Immature natural killer cell (primary cell): ENCODE data around the gene SPOCK3. TPM values are rescaled to one million over a fixed set of nuclear protein-coding genes. Genes with fewer than 3 reads are reported as not detected.

Experiments used
- DNase-seq, 3 donors: peaks; one replicate each; pipeline ENCODE4 v3.0.0; 2022; ENCODE audit warnings: mixed read lengths in 1 of 3
- H3K27ac Mint-ChIP-seq, 6 donors: one replicate each; pipeline ENCODE4 v1.8.0; 2020; ENCODE audit warnings: mixed read lengths in 6 of 6, mild to moderate bottlenecking in 5 of 6, inconsistent platforms in 4 of 6, moderate library complexity in 3 of 6
- H3K27me3 Mint-ChIP-seq, 3 donors: one replicate each; pipeline ENCODE4 v1.8.0; 2020 to 2021; ENCODE audit warnings: low read depth in 3 of 3, mild to moderate bottlenecking in 3 of 3, mixed read lengths in 3 of 3, moderate library complexity in 3 of 3, inconsistent platforms in 1 of 3
- H3K36me3 Mint-ChIP-seq, 3 donors: one replicate each; pipeline ENCODE4 v1.8.0; 2020; ENCODE audit warnings: mixed read lengths in 3 of 3, inconsistent platforms in 2 of 3, mild to moderate bottlenecking in 2 of 3
- H3K4me1 Mint-ChIP-seq, 2 donors: one replicate each; pipeline ENCODE4 v1.8.0; 2020; ENCODE audit warnings: inconsistent platforms in 2 of 2, mild to moderate bottlenecking in 2 of 2, mixed read lengths in 2 of 2, moderate library complexity in 1 of 2
- H3K4me3 Mint-ChIP-seq, 5 donors: one replicate each; pipeline ENCODE4 v1.8.0; 2020; ENCODE audit warnings: mild to moderate bottlenecking in 5 of 5, mixed read lengths in 5 of 5, inconsistent platforms in 3 of 5, moderate library complexity in 3 of 5
- H3K9me3 Mint-ChIP-seq, 6 donors: one replicate each; pipeline ENCODE4 v1.8.0; 2020; ENCODE audit warnings: mild to moderate bottlenecking in 6 of 6, mixed read lengths in 6 of 6, inconsistent platforms in 4 of 6, moderate library complexity in 3 of 6
- polyA plus RNA-seq, 3 donors: library from polyadenylated mRNA; unstranded; fragments of 300-500 nt; fragmentation: Illumina TruSeq; gene quantifications; one replicate each; pipeline ENCODE4 v1.2.3, GENCODE V29; 2021

Gene SPOCK3
- polyA plus RNA-seq, 3 donors from 2014 or later = not detected

DNA sequence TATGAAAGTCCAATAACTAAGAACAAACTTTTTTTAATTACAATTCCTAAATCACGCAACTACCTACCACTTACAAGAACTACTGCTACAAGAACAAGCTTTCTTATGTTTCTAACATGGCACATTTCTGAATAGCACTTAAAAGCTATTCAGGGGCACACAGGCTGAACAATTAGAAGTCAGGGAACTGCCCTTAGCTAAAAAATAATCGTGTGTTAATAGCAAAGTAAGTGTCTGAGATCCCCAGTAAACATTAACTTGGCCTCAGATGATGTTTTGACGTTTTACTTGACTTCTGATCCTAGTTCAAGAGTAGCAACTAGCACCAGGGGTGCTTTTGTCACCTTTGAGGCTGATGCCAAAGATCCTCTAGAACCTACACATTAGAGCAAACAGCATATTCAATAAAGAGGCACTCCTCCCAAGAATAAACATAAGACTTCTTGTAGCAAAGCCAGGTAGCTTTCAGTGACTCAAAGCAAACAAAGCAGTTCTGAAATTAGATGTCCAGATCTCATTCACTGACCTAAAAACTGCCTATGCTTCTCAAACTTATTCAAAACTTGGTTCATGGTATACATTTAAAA is 16.2 kb downstream of the SPOCK3 start:
- Mint-ChIP-seq H3K27me3 (peaks cover 0 to 1% (median 0%) of the 10 kb centered on the region in 3 donors), H3K4me1 (no peaks in the 10 kb centered on the region), H3K36me3 (no peaks in the 10 kb centered on the region), H3K9me3 (peaks cover 3 to 14% (median 5%) of the 10 kb centered on the region in 6 donors), H3K4me3 (no peak overlapping the region), H3K27ac (no peak overlapping the region)
- DNase-seq = no peak

DNA sequence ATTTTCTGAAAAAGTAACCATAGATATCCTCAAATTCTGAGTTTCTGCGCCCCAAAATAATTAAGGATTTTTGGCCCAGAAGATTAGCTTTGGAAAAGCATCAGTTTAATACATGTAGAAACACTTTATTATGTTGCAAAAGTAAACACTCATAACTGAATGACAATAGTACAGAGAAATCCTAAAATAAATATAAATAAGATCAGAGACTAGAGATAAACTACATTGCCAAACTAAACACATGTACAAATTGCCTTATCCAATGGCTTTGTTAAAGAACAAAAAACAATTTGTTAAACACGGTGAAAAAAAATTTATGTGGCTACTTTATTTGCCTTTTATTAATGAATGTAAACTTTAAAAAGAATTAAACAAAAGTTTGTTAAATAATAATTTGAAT is 17.5 kb downstream of the SPOCK3 start:
- Mint-ChIP-seq H3K9me3 (peaks cover 3 to 14% (median 5%) of the 10 kb centered on the region in 6 donors), H3K27me3 (peaks cover 0 to 1% (median 0%) of the 10 kb centered on the region in 3 donors), H3K4me1 (no peaks in the 10 kb centered on the region), H3K4me3 (no peak overlapping the region), H3K27ac (no peak overlapping the region), H3K36me3 (no peaks in the 10 kb centered on the region)
- no peak for DNase-seq

DNA sequence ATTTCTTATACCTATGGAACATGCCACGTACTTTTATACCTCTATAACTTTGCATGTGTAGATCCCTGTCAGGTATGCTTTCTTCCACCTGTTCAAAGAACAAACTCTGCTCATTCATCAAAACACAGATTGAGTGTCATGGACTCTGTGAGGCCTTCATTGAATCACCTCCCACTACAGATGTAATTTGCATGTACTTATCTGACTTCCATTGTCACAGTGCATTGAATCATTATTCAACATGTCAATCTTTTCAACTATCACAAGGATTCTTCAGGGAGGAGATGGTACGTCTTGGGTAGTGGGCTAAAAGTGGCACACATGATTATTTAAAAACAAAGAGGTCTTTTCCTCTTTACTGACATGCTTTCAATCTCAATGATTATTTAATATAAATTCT is 24.1 kb downstream of the SPOCK3 start:
- no peak overlapping the region for H3K4me3 Mint-ChIP-seq
- H3K27me3 Mint-ChIP-seq = no peaks in the 10 kb centered on the region
- peaks cover 0 to 15% (median 9%) of the 10 kb centered on the region in 6 donors for H3K9me3 Mint-ChIP-seq
- H3K36me3 Mint-ChIP-seq = no peaks in the 10 kb centered on the region
- H3K27ac Mint-ChIP-seq = no peak overlapping the region
- no peak for DNase-seq
- no peaks in the 10 kb centered on the region for H3K4me1 Mint-ChIP-seq

DNA sequence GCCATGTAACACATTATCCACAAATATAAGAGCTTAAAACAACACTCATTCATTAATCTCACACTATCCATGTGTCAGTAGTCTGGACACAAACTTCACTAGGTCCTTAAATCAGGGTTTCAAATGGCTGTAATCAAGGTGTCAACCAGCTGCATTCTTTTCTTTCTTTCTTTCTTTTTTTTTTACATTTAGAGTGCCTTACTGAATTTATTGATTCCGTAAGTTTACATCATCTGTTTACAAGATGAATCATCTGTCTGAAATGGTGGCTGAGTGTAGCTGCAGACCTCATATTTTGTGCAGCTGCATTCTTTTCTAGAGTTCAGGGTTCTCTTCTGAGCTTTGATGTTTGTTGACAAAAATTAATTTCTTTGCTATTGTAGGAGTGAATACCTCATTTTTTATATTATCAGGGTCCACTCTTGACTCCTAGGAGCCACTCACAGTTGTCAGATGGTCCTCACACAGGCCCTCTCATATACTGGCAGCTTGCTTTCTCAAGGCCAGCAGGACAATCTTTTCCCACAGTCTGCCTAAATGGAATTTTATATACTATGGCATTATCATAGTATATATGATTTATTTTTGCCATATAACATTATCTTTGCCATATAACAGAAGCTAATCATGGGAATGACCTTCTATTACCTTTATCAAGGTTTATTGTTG is 37.8 kb downstream of the SPOCK3 start:
- no peak overlapping the region for H3K4me3 Mint-ChIP-seq
- H3K9me3 Mint-ChIP-seq = peaks cover 2 to 27% (median 14%) of the 10 kb centered on the region in 6 donors
- no peaks in the 10 kb centered on the region for H3K27me3 Mint-ChIP-seq
- no peak overlapping the region for H3K27ac Mint-ChIP-seq
- no peak for DNase-seq
- no peaks in the 10 kb centered on the region for H3K36me3 Mint-ChIP-seq
- H3K4me1 Mint-ChIP-seq = no peaks in the 10 kb centered on the region

DNA sequence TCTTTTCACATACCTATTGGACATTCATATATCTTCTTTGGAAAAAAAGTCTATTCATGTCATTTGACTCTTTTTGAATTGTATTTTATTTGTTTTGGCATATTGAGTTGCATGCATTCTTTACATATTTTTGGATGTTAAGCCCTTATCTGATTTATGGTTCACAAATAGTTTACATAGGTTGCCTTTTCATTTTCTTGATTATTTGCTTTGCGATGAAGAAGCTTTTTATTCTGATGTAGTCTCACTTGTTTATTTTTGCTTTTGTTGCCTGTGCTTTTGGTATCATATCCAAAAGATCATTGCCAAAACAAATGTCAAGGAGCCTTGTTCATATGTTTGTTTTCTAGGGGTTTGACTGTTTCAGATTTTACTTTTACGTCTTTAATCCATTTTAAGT is 43.9 kb downstream of the SPOCK3 start:
- H3K27me3 Mint-ChIP-seq = no peaks in the 10 kb centered on the region
- H3K4me1 Mint-ChIP-seq = no peaks in the 10 kb centered on the region
- peaks cover 0 to 4% (median 0%) of the 10 kb centered on the region in 3 donors for H3K36me3 Mint-ChIP-seq
- DNase-seq = no peak
- peaks cover 11 to 29% (median 22%) of the 10 kb centered on the region in 6 donors for H3K9me3 Mint-ChIP-seq
- H3K27ac Mint-ChIP-seq = no peak overlapping the region
- H3K4me3 Mint-ChIP-seq = no peak overlapping the region

DNA sequence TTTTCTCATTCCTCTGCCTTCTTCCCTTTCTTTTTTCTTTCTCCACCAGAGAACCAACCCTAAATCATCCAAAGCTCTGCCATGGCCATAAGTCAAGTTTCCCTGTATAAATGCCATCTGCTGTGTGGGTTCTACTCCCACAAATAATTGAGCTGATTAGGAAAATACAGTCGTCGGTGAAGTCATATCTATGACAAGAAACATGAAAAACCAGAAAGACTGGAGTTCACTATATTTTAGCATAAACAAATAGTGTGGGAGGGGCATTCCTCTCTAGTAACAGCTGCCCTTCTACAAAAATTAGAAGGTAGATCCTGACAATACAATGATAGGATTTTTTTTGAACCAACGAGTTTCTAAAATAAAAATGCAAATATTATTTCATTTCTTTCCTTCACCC is 48.8 kb downstream of the SPOCK3 start:
- no peaks in the 10 kb centered on the region for H3K27me3 Mint-ChIP-seq
- peaks cover 0 to 4% (median 0%) of the 10 kb centered on the region in 3 donors for H3K36me3 Mint-ChIP-seq
- H3K27ac Mint-ChIP-seq = no peak overlapping the region
- no peak for DNase-seq
- peaks cover 17 to 43% (median 26%) of the 10 kb centered on the region in 6 donors for H3K9me3 Mint-ChIP-seq
- H3K4me1 Mint-ChIP-seq = no peaks in the 10 kb centered on the region
- H3K4me3 Mint-ChIP-seq = no peak overlapping the region

DNA sequence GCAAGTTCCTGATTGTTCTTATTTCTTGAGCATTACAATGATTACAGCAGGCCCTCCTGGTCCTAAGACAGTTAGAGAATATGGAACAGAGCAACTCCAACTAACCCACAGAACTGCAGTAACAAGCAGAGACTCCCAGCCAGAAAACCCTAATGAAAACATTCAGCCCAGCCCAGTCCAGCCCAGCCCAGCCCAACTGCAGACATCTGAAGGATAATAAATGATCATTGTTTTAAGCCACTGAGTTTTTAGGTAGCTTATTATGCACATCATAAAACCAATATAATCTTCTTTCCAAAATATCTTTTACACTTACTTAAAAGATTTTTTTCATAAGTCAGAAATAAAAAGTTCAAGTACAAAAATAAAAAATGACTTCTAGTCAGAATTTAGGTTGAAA is 51.3 kb downstream of the SPOCK3 start:
- H3K4me1 Mint-ChIP-seq = no peaks in the 10 kb centered on the region
- H3K4me3 Mint-ChIP-seq = no peak overlapping the region
- H3K9me3 Mint-ChIP-seq = peaks cover 10 to 52% (median 23%) of the 10 kb centered on the region in 6 donors
- H3K27ac Mint-ChIP-seq = no peak overlapping the region
- DNase-seq = no peak
- peaks cover 0 to 4% (median 0%) of the 10 kb centered on the region in 3 donors for H3K36me3 Mint-ChIP-seq
- no peaks in the 10 kb centered on the region for H3K27me3 Mint-ChIP-seq

DNA sequence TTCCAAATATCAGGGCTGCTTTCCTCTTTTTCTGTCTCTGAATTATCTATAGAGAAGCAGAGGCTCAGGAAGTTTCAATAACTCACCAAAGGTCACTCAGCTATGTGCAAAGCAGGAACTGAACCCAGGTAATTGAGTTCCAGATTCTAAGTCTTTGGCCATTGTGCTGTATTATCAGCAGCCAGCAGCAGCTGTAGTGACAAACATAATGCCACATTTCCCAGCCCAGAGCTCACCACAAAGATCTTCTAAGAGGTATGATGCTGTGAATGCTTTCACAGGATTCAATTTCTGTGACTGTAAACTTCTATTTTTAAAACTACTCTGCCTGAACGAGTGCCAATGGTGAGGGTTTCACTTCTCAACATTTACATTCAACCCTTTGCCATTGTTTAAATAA is 56.4 kb downstream of the SPOCK3 start:
- no peaks in the 10 kb centered on the region for H3K4me1 Mint-ChIP-seq
- no peak overlapping the region for H3K4me3 Mint-ChIP-seq

DNA sequence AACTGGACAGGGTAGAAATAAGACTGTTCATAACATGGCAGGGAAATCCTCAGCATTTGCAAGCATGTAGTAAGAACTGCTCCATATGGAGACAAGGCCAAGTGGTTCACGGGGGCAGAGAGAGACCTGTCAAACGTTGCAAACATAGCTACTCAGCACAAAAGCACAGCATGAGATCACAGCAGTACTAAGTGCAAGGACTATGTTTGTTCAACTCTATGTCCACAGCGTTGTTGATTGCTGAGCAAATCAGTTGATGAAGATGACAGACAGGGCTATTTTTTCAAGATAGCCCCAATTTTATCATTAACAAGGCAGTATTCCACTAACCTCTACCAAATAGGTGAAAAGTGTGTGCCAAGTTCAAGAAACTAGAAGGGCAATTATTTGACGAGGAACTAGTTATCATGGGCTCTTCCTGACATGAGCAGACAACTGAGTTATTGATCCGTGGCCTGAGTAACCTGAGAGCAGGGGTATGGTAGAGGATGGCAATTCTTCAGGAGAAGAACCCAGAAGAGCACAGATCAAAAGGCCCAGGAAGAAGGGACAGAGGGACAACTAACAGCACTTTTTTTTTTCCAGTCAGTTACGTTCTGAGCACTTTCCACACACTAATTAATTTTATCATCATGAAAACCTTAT is 57.4 kb downstream of the SPOCK3 start:
- peaks cover 0 to 45% (median 14%) of the 10 kb centered on the region in 6 donors for H3K9me3 Mint-ChIP-seq
- H3K36me3 Mint-ChIP-seq = no peaks in the 10 kb centered on the region
- H3K4me3 Mint-ChIP-seq = no peak overlapping the region
- no peak overlapping the region for H3K27ac Mint-ChIP-seq
- no peaks in the 10 kb centered on the region for H3K27me3 Mint-ChIP-seq
- no peak for DNase-seq
- H3K4me1 Mint-ChIP-seq = no peaks in the 10 kb centered on the region

More for the DNA sequence above, 56.4 kb downstream of the SPOCK3 start:
- Mint-ChIP-seq H3K36me3 (no peaks in the 10 kb centered on the region), H3K27me3 (no peaks in the 10 kb centered on the region), H3K9me3 (peaks cover 3 to 54% (median 17%) of the 10 kb centered on the region in 6 donors), H3K27ac (no peak overlapping the region)
- no peak for DNase-seq

DNA sequence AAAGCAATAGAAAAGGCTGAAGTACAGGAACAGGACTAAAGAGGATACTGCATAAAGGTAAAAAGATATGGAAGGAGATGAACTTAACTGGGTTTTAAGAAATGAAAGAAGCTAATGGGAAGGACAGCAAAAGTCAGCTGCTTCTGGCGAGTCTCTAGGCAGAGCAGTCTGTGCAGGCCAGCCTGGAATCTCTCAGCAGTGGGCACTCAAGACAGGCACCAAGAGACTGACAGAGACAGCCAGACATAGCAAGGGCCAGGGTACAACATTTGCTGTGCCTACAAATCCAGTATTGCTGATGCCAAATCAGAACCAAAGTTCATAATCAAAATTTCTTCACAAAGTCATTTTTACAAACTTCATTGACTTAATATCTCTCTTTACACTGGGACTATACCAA is 62.4 kb downstream of the SPOCK3 start:
- Mint-ChIP-seq H3K36me3 (no peaks in the 10 kb centered on the region), H3K9me3 (peaks cover 2 to 50% (median 8%) of the 10 kb centered on the region in 6 donors), H3K27ac (no peak overlapping the region), H3K27me3 (no peaks in the 10 kb centered on the region), H3K4me3 (no peak overlapping the region), H3K4me1 (no peaks in the 10 kb centered on the region)
- no peak for DNase-seq

DNA sequence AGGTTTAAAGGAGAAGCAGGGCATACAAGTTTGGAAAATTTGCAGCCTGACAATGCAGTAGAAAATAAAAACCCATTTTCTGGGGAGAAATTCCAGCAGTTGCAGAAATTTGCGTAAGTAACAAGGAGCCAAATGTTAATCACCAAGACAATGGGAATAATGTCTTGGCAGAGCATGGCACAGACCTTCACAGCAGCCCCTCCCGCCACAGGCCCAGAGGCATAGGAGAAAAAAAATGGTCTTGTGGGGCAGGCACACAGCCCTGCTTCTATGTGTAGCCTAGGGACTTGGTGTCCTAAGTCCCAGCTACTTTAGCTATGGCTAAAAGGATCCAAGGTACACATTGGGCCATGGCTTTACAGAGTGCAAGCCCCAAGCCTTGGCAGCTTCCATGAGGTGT is 65.7 kb downstream of the SPOCK3 start:
- H3K4me3 Mint-ChIP-seq = no peak overlapping the region
- H3K4me1 Mint-ChIP-seq = no peaks in the 10 kb centered on the region
- DNase-seq = no peak
- H3K36me3 Mint-ChIP-seq = no peaks in the 10 kb centered on the region
- peaks cover 4 to 38% (median 8%) of the 10 kb centered on the region in 6 donors for H3K9me3 Mint-ChIP-seq
- H3K27ac Mint-ChIP-seq = no peak overlapping the region
- no peaks in the 10 kb centered on the region for H3K27me3 Mint-ChIP-seq

DNA sequence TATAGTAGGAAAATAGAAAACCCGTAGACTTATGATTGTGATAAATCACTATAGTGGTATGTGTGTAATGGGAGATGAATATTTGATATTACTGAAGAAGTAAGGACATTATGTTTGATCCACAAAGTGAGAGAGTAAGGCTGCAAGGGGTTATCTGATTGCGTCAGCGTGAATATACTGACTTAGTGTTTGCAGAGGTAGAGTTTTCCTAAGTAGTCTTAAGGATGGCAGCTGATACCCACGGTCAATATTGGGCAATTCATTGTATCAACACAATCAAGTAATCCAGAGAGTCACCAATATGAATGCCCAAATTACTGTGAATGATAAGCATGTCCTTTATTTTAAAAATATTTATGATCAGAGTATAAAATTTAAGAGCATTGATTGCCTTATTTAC is 83.7 kb downstream of the SPOCK3 start:
- no peaks in the 10 kb centered on the region for H3K36me3 Mint-ChIP-seq
- no peaks in the 10 kb centered on the region for H3K27me3 Mint-ChIP-seq
- no peaks in the 10 kb centered on the region for H3K4me1 Mint-ChIP-seq
- H3K9me3 Mint-ChIP-seq = peaks cover 12 to 47% (median 22%) of the 10 kb centered on the region in 6 donors
- no peak for DNase-seq
- no peak overlapping the region for H3K4me3 Mint-ChIP-seq
- no peak overlapping the region for H3K27ac Mint-ChIP-seq

DNA sequence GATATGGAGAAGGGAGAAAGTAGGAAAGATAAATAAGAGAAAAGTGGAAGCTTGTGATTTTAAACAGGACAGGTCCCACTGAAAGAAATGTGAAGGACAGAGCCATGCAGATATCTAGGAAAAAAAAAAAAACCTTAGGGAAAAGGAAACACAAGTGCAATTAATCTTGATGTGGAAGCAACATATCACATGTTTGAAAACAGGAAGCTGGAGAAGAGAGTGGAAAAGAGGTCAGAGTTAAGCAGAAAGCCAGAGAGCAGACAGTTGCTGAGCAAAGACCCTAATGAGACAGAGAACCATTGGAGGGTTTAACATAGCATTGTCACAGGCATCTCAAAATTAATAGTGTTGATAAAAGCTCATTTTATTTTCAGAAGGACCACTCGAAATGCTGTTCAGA is 89.7 kb downstream of the SPOCK3 start:
- Mint-ChIP-seq H3K9me3 (peaks cover 16 to 52% (median 30%) of the 10 kb centered on the region in 6 donors), H3K4me3 (no peak overlapping the region), H3K27ac (no peak overlapping the region), H3K27me3 (peaks cover 0 to 1% (median 0%) of the 10 kb centered on the region in 3 donors), H3K36me3 (peaks cover 0 to 8% (median 4%) of the 10 kb centered on the region in 3 donors), H3K4me1 (no peaks in the 10 kb centered on the region)
- no peak for DNase-seq

DNA sequence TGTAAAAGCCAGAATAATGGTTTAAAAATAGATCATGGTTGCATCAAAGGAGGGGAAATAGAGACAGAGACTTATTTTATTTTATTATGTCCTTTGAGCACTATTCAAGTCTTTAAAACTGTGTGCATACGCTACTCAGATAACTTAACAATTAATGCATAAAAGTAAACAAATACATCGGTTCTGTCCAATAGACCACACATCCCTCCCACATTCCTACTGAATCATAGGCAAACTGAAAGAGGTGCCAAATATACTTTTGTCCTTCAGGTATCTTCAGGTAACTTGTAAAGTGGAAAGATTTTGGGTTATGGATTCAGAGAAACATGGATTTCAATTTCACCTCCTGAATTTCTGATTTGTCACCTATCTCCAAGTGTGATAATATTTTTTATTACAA is 91.3 kb downstream of the SPOCK3 start:
- DNase-seq = no peak
- H3K9me3 Mint-ChIP-seq = peaks cover 14 to 51% (median 30%) of the 10 kb centered on the region in 6 donors
- H3K4me1 Mint-ChIP-seq = no peaks in the 10 kb centered on the region
- peaks cover 0 to 8% (median 4%) of the 10 kb centered on the region in 3 donors for H3K36me3 Mint-ChIP-seq
- H3K27me3 Mint-ChIP-seq = peaks cover 0 to 1% (median 0%) of the 10 kb centered on the region in 3 donors
- no peak overlapping the region for H3K27ac Mint-ChIP-seq
- H3K4me3 Mint-ChIP-seq = no peak overlapping the region
